Colon (tissue), 2 donors: ENCODE data around the gene PFN1.

Experiments
- FAIRE-seq: peaks from 2 replicates; lab custom pipeline; 2012; peaks lifted over from hg19 to GRCh38; lab: Jason Lieb, UNC
- donor health status: control.
- donor health status: control.

PFN1 gene

DNA sequence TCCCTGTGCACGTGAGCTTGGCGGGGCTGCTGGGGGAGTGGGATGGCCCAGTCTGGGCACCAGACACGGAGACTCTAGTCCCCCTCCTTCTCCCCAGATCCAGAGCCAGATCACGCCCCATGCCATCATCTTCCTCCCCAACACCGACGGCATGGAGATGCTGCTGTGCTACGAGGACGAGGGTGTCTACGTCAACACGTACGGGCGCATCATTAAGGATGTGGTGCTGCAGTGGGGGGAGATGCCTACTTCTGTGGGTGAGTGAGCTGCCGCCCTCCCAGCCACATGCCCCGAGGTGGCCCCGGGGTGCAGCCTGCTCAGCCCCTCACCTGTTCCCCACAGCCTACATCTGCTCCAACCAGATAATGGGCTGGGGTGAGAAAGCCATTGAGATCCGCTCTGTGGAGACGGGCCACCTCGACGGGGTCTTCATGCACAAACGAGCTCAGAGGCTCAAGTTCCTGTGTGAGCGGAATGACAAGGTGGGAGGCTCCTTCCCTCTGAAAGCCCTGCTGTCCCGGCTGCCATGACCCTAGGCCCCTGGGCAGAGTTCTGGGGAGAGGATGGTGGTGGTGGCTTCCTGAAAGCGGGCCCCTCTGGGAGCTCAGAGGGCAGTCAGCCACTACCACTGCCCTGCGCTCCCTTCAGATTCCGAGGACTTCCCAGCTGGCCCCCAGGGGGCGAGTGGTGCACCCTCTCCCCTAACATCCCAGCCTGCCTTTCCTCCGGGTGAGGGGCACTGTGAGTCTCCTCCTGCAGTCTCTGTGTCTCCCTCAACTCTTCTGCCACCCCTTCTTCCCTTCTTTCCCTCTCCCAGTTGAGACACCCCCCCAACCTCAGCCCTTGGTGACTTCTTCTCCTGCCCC, 51.8 kb downstream of the PFN1 start:
- no peak for FAIRE-seq

DNA sequence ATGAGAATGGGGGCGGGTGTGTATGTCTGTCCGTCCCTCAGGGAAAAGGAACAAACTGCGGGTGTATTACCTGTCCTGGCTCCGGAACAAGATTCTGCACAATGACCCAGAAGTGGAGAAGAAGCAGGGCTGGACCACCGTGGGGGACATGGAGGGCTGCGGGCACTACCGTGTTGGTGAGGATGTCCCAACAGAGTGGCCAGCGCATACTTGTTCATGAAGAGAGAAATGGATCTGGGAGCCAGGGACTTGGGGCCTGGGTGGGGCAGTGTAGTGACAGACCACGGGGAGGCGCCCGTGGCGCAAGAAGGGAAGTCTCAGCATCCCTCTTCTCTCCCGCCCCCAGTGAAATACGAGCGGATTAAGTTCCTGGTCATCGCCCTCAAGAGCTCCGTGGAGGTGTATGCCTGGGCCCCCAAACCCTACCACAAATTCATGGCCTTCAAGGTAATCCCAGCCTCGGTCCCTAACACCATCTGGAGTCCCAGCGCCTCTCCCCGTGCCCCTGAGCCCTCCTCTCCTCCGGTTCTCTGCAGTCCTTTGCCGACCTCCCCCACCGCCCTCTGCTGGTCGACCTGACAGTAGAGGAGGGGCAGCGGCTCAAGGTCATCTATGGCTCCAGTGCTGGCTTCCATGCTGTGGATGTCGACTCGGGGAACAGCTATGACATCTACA, 52.5 kb downstream of the PFN1 start:
- FAIRE-seq: no peak
